ENCODE data around the gene RBM33.

Gene RBM33

DNA sequence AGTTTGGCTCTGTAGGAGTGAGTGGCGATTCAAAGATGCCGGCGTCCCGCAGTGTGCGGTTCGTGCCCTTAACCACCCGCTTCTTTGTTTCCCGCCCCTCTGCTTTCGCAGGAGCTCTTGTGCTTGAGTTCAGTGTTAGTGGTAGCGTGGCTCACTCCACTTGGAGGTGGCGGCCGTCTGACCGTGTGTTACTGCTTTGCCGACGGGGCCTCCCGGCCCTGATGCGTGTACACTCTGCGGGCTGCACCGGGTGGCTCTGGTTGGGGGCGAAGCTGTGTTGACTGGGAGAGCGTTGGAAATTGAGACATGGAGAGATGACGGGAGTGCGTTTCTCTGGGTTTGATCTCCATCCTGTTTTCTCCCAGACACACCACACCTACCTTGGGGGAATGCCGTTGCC lies 136.4 kb downstream of the RBM33 start:
- no peak for DNase-seq

DNA sequence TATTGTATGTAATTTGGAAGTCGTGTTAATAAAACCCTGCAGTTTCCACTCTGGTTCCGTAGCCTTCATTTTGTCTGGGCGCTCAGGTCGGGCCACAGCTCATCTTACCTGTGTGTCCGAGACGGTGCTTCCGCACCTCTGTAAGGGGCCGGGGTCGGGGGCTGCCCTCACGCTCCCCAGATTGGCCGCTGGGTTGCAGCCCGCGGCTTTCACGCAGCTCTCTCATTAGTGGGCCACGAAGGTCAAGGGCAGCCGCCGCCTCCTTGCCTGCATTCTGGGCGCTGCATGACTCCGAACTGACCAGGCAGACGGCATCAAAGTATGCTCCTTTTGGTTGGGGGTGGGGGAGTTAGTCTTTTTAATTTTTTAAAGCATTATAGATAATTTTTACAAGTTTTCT lies 137.0 kb downstream of the RBM33 start:
- no peak for DNase-seq

DNA sequence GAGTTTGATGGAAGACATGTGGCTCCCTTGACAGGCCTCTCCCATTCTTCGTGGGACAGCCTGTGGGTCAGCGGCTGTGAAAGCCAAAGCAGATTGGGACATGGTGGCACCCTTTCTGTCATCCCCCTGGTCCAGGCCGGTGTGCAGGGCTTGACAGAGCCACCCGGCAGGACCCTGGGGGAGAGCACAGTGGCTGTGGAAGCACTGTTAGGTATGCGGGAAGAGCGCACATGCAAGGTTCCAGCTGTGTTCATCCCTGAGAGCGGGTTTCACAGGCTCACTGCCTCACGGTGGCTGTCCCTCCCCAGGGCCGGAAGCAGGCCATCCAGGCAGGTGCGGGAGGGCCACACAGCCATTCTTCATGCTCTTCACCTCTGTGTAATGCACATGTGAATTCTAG lies 138.0 kb downstream of the RBM33 start:
- DNase-seq, result no peak

DNA sequence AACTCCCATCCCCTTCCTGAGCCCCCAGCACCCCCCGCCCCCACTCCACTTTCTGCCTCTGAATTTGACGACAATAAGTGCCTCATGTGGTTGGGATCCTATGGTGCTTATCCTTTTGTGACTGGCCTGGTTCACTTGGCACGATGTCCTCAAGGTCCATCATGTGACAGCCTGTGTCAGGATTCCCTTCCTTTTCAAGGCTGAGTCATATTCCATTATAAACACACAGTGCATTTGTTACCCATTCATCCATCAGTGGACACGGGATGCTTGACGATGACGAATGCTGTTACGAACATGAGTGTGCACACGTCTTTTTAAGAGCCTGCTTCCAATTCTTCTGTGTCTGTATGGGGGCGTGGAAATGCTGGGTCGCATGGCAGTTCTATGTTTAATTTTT lies 141.1 kb downstream of the RBM33 start:
- DNase-seq, result no peak

DNA sequence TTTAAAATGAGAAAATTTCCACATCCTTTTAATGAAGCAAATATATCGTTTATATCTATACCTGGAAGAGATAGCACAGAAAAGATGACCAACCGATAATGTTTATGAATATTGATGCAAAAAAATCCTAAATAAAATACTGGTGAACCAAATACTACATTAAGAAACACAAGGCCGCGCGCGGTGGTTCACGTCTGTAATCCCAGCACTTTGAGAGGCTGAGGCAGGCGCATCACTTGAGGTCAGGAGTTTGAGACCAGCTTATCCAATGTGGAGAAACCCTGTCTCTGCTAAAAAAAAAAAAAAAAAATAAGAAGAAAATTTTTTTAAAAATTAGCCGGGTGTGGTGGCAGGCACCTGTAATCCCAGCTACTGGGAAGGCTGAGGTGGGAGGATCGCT lies 142.0 kb downstream of the RBM33 start:
- DNase-seq, result no peak

DNA sequence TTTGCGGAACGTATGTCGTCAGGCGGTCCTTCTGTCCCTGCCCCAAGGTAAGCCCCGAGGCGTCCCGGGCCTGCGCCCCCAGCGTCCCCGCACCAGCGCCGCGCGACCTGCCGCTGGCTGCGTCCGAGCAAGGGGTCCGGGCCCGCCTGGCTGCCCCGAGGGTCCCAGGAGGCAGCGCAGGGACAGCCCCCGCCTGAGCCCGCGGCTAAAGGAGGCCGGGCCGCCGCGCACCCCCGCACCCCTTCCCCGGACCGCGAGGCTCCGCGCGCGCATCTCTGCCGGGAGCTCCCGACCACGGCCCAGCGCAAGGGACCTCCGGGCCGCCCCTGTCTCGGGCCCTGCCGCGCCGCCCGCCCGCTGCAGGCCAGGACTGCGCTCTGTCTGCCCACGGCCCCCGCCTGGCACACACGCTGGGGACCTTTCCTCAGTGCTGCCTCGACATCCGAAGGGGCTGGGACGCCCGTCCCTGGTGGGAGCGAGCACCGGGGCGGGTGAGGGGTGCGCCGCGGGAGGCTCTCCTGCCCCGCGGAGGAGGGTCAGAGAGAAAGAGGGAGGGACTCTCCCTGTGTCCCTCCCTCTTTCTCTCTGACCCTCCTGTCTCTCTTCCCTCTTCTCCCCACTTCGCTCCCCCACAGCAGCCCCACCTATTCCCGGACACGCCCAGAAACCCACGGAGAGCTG lies 142.8 kb downstream of the RBM33 start:
- no peak for DNase-seq

DNA sequence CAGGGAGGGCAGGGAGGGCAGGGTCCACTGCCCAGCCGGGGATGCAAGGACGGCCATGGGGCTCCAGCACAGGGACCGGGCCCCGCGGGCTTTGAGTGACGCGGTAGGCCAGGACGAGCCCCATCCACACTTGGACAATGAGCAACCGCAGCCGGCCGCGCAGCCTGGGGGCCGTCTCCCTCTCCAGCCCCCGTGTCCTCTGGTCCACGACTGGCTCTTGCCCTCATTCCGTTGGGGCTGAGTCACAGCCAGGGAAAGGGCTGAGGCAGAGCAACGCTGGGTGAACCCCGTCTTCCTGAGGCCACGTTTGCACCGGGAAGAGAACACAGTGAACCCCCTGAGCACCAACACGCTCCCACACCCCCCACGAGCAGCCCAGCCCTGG lies 144.1 kb downstream of the RBM33 start:
- DNase-seq, result no peak

DNA sequence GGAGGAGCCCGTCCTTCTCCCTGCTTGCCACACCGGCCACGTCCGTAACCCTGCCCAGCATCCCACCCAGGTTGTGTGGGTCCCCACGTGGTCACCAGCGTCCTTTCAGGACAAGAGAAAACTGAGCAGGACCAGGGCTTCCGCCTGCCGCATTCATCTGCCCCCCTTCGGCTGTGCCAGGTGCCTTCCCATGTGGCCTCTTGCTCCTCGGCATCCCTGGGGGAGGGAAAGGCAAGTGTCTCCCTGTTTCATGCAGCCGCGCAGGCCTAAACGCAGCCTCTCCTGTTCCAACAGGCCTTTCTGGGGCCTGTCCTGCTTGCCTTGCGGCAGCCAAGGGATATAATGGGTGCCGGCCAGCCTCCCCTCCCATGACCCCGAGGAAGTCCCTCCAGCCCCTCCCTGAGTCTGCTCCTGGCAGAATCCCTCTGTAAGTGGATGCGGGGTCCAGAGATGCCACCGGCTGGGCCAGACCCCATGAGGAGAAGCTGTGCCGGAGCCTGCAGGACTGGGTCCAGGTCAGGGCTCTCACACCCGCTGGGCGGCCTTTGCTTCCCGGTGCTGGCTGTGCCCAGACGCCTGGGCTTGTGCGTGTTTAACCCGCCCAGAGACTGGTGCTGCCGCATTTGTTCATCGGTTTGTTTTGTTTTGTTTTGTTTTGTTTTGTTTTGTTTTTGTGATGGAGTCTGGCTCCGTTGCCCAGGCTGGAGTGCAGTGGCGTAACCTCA lies 144.7 kb downstream of the RBM33 start:
- no peak for DNase-seq

DNA sequence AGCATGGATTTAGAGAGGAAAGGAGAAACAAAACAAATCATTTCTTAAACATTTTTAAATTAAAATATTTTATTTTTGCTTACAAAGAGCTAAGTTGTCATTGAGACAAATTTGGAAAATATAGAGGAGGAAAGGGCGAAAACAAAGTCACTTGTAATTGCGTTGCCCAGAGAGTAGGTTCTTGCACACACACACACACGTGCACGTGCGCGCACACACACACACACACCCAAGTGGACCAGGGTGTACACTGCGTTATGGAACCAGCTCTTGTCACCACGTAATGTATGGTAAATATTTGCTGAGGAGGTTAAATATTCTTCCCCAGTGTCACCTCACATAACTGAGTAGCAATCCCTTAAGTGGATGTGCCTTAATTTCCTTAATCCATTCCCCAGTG lies 146.2 kb downstream of the RBM33 start:
- no peak for DNase-seq

DNA sequence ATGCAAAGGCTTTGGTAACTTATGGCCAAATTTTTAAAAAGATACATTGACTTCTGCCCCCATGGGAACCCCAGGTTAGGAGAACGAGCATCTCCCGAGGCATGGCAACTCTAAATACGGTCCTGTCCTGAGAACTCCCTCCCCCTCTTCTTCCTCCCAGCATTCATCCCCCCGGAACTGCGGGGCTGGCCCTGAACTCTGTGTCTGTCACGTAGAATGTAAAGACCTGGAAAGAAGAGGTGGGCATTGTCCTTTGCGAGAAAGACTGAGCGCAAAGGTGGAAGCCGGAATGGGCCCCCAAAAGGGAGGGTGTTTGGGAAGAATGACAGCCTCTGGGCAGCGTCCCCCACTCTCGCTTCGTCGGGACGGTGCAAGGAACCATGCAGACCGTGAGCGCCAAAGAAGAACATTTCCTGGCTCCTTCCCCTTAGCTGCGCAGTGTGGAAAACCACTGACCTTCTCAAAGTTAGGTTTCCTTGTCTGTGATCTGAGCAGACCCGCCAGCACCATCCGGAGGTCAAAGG lies 146.8 kb downstream of the RBM33 start:
- no peak for DNase-seq

DNA sequence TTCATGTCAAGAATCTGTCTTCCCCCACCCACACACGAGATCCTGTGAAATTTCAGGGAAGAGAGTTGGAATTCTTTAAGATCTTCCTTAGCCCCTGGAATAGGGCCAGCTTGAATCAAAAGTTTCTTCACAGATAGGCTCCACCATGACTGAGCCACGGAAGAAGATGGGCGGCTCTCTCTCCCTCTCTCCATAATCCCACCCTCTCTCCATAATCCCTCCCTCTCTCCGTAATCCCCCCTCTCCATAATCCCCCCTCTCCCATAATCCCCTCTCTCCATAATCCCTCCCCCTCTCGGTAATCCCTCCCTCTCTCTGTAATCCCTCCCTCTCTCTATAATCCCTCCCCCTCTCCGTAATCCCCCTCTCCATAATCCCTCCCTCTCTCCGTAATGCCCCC lies 147.4 kb downstream of the RBM33 start:
- DNase-seq, result no peak

DNA sequence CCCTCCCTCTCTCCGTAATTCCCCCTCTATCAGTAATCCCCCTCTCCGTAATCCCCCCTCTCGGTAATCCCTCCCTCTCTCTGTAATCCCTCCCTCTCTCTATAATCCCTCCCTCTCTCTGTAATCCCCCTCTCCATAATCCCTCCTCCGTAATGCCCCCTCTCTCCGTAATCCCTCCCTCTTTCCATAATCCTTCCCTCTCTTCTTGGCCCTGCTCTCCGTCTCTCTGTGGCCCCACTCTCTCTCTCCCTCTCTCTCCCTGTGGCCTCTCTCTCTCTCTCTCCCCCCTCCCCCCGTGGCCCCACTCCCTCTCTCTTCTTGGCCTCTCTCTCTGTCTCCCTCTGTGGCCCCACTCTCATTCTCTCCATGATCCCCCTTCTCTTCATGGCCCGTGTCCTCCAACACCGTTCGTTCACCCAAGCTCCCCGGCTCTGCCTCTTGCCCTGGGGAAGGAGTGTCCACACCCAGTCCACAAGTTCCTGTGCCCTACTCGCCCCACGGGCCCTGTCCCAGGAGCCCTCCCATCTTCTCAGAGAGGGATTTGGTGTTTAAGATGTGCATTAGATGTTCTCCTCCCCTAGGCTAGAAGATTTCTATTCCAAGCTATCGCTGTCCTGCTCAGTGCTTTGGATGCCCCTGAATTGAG lies 148.0 kb downstream of the RBM33 start:
- no peak for DNase-seq

DNA sequence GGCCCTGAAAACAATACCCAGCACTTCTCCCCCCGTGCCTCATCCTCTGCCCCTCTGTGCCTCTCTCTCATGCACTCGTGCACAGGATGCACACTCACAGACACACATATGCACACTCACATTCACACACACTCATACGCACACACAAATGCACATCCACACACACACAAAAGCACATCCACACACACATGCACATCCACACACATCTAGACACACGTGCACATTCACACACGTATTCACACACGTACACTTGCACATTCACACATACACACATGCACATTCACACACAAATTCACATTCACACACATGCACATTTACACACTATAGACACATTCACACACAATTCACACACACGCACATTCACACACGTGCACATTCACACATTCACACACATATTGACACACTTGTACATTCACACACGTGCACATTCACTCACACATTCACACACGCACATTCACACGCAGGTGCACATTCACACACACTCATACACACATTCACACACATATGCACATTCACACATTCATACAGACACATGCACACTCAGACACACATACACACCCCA lies 148.6 kb downstream of the RBM33 start:
- DNase-seq, result no peak

DNA sequence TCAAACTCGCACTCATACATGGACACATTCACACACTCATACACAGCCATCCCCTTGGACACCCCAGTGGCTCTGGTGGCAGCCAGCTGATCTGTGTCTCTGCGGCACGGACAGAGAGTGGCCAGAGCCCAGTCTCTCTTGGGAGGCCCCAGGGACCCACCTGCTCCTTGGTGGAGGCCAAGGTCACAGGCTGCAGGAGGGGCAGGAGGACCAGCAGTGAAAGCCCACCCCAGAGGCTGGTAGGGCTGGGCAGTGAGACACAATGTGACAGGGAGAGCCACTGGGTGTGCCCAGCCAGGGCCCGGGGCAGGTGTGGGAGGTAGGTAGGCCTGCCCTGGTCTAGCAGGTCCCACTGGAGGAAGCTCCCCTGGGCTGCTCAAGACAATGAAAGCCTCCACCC lies 149.3 kb downstream of the RBM33 start:
- no peak for DNase-seq

DNA sequence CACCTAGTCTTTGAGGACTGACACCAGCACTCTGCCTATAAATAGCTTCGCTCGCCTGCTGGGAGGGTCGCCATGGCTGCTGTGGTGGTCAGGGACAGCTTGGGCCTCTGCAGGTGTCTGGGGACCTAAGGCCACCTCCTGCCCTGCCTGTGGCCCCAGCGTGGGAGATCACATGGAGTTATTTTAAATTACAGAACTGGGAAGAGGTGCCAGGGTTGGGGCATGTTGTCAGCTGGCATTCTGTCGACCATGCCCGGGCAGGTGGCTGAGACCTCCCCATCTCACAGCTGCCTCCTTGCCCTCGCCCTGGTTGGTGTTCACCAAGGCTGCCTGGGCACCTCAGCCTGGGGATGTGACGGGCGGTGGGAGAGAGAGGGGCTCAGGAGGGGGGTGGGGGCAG lies 149.7 kb downstream of the RBM33 start:
- DNase-seq, result no peak

DNA sequence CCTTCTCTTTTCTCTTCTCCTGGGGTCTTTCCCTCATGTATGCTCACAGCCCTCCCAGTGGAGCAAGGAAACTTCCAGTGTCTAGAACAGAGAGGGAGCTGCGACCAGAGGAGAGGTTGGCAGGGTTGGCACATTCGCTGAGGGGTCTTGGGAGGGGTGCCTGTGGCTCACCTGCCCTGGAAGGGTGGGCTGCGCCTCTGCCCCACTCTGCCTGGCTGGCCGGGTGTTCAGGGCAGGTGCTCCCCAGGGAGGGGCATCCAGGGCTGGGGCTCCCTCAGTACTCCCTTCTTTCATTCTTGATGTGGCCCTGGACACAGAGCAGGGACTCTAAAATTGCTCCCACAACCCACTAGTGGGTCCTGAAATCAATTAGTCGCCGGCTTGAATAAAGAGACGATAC lies 150.9 kb downstream of the RBM33 start:
- no peak for DNase-seq

DNA sequence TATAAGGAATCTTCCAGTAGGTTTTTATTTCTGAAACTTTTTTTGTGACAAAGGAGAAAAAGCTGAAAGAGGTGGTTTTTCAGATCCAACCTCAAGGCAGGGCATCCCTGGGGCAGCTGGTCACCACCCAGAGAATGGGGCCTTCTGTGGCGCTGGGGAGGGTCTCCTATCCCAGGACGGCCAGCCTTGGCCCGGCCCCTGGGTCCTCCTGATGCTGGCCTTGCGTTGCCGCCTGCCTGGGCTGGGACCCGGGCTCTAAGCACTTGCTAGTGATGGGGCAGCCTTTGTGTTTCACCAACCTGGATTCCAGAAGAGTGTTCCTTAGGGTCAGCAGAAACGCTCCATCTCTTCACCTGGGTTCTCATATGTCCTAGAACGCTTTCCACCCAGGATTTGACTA lies 151.5 kb downstream of the RBM33 start:
- no peak for DNase-seq

DNA sequence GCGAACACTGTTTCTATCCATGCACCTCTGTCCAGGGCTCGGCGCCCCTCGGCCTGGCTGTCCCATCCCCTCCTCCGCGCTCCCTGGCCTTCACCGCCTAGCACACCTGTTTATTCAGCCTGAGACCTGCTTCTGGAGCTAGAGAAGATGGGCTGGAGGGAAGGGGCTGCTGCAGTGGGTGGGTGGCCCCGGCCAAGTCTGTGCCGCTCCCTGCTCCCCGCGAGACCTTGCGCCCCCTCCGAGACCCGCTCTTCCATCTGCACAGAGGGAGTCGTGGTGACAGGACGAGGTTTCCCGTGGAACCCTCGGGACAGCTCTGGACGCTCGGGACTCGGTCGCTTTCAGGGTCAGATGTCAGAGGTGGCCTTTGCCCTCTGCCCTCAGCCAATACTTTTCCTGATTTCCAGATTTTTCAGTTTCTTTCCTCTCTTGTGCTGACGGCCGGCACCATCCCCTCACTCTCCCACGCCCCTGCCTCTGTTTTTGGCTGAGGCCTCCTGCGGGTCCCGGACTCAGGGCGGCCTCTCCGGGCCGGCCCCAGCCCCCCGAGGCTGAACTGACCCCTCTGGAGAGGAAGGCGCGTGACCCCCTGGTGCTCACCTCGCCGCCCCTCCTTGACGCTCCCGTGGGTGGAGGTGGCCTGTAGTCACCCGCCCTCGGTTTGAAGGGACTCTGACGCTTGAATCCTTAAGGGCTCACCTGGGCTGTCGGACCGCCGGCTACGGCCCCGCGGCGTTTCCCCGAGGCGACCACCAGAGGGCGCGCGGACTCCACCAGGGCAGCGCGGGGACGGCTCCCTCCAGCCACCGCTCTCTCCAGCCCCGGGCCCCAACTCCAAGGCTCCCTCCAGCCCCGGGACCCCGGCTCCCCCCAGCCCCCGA lies 152.2 kb downstream of the RBM33 start:
- peak; percentile 58 for DNase-seq

DNA sequence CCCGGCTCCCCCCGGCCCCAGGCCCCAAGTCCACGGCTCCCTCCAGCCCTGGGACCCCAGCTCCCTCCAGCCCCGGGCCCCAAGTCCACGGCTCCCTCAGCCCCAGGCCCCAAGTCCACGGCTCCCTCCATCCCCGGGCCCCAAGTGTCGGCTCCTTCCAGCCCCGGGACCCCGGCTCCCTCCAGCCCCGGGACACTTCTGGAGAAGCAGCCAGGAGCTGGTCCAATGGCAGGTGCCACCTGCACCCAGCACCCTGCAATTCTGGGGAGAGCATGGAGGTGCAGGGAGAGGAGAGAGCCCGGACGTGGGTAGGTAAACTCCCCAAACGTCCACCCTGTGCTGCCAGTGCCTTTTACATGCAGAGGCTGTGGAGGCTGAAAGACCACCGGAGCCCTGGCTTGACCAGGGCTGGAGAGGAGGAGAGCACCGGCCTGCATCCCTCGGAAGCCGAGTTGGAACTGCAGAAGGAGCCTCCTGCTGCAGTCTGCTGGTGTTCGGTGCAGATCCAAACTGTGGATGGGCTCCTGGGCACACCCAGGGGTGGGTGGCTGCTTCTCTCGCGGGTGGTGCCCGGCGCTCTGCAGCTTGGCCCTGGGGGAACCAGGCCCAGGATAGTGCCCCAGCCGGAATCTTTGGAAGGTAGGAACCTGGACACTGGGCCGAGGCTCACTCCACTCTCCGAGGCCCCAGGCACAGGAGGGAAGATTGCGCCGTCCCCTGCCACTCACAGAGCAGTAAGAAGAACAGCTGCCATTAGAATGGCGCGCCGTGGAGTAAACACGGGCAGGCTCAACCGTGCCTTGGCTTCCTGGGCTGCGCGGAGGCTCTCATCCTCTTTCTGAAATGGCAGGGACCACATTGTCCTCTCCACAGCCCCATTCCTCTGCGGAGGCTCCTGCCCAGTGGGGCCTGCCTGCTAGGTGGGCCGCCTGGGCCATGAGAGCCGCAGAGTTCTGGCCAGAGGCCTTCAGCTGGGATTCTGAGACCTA lies 153.1 kb downstream of the RBM33 start:
- no peak for DNase-seq

DNA sequence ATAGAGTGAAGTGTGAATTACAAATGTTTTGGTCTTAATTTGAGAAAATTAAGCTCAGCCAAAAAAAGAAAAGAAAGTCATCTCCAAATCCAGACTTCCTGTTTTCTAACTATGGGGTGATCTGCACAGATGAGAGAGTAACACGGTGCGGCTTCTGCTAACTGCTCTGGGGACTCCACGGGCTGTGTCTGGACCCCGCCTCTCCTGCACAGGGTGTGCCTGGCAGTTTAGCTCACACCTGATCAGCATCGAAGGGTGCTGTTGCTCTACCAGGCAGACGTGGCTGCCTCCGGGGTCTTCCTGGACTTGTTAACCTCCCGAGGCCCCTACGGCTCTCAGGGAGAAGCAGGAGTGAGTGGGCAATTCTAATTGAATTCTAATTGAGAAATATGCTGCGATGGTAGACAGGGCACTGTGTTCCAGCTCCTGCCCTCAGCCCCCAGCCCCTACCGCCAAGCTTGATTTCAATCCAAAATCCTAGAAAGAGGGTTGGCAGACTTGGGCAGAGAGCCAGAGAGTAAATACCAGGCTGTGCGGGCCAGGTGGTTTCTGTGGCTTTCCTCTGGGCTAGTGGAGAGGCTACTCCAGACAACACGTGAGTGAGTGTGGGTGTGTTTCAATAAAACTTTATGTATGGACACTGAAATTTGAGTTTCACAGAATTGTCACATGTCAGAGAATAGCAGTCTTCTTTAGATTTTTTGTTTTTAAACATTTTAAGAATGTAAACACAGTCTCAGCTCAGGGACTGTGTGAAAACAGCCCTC lies 154.4 kb downstream of the RBM33 start:
- DNase-seq, result no peak

DNA sequence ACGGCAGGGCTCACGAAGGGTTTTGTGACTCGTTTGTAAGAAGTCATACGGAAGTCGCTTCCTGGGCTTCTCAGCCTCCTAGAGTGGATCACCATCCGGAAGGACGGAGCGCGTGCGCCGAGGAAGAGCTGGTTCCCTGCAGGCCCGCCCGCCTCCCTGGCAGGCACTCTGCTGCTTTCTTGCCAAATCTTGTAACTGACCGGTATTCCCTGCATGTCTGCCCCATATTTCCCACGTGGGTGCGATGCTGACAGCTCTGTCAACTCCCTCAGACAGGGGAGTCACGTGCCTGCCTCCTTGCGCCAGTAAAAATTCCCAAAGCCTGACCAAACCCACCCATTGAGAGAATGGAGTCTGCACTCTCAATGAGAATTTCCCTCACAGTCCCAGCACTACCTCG lies 155.1 kb downstream of the RBM33 start:
- no peak for DNase-seq

All from CD4-positive, alpha-beta T cell treated with Interleukin-10 for 1 hour (primary cell).